ENCODE measurements around the gene MACROD2.
"Not testable (repeated sequence)": the region's sequence is repeated elsewhere in the genome, so short reads cannot be mapped to it uniquely, and the experiment has no call there.

Gene MACROD2

GRCh38 chr20:14197097-14197496 lies 201.8 kb downstream of the MACROD2 start:
- DNase-seq, result peak; percentile 36

GRCh38 chr20:14198416-14198815 lies 203.1 kb downstream of the MACROD2 start:
- no peak for DNase-seq

GRCh38 chr20:14199111-14199510 lies 203.8 kb downstream of the MACROD2 start:
- no peak for DNase-seq

- DNase-seq, result no peak
These were observed 208.3 kb downstream of the MACROD2 start for GRCh38 chr20:14203657-14204056.

- DNase-seq, result no peak
These were observed 212.3 kb downstream of the MACROD2 start for GRCh38 chr20:14207591-14207990.

- DNase-seq, result no peak
These were observed 213.6 kb downstream of the MACROD2 start for GRCh38 chr20:14208956-14209355.

GRCh38 chr20:14210146-14210545 lies 214.8 kb downstream of the MACROD2 start:
- no peak for DNase-seq

GRCh38 chr20:14214046-14214445 lies 218.7 kb downstream of the MACROD2 start:
- DNase-seq, result no peak

GRCh38 chr20:14215880-14216279 lies 220.6 kb downstream of the MACROD2 start:
- not testable (repeated sequence) for DNase-seq

- DNase-seq, result no peak
These were observed 224.6 kb downstream of the MACROD2 start for GRCh38 chr20:14219801-14220461.

GRCh38 chr20:14220986-14221385 lies 225.7 kb downstream of the MACROD2 start:
- DNase-seq, result no peak

- no peak for DNase-seq
These were observed 228.5 kb downstream of the MACROD2 start for GRCh38 chr20:14223806-14224205.

GRCh38 chr20:14226051-14227049 lies 231.0 kb downstream of the MACROD2 start:
- not testable (repeated sequence) for DNase-seq

- no peak for DNase-seq
These were observed 237.3 kb downstream of the MACROD2 start for GRCh38 chr20:14232650-14233049.

- DNase-seq, result peak; percentile 29
These were observed 239.5 kb downstream of the MACROD2 start for GRCh38 chr20:14234666-14235295.

- peak; percentile 66 for DNase-seq
These were observed 240.0 kb downstream of the MACROD2 start for GRCh38 chr20:14235355-14235754.

GRCh38 chr20:14245368-14245970 lies 250.2 kb downstream of the MACROD2 start:
- DNase-seq, result peak; percentile 11

GRCh38 chr20:14259689-14260088 lies 264.4 kb downstream of the MACROD2 start:
- peak; percentile 5 for DNase-seq

- DNase-seq, result no peak
These were observed 265.1 kb downstream of the MACROD2 start for GRCh38 chr20:14260367-14260766.

GRCh38 chr20:14264869-14265268 lies 269.6 kb downstream of the MACROD2 start:
- DNase-seq, result peak; percentile 16

GRCh38 chr20:14266246-14266645 lies 270.9 kb downstream of the MACROD2 start:
- DNase-seq, result no peak

- not testable (repeated sequence) for DNase-seq
These were observed 275.4 kb downstream of the MACROD2 start for GRCh38 chr20:14270751-14271150.

GRCh38 chr20:14282140-14282539 lies 286.8 kb downstream of the MACROD2 start:
- no peak for DNase-seq

Data from HCEC 1CT (cell line).